Measurements from ENCODE around the gene CARS2.
"Not testable (repeated sequence)": the region's sequence is repeated elsewhere in the genome, so short reads cannot be mapped to it uniquely, and the experiment has no call there.

The CARS2 gene

DNA sequence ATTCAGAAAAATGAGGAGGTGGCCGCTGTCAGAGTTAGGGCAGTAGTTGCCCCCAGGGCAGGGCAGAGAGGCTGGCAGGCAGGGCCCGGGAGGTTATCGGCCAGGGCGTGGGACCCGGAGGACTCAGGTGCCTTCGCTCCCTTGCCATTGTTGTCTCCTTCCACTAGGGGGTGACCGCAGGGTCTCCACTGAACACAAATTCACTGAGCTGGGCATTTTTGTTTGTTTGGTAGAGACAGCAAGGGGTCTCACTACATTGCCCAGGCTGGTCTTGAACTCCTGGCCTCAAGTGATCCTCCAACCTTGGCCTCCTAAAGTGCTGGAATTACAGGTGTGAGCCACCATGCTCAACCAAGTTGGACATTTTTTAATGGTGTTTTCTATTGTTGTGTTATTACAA, 25.1 kb downstream of the CARS2 start:
- peak; percentile 70 for TF ChIP-seq CTCF (conservative IDR thresholded peaks at IDR 0.05; ENCODE audit: low read depth, low read length)
- peak; percentile 30 for DNase-seq (ENCODE audit: low read depth)
- no peak overlapping the region for H3K4me3 ChIP-seq (ENCODE audit: low read depth, low read length)

- no peak for TF ChIP-seq CTCF (conservative IDR thresholded peaks at IDR 0.05; ENCODE audit: low read depth, low read length)
- DNase-seq (ENCODE audit: low read depth), result peak; percentile 22
Observed at GRCh38 chr13:110677731-110678545, 28.0 kb downstream of the CARS2 start.

GRCh38 chr13:110676595-110677587, 29.0 kb downstream of the CARS2 start:
- DNase-seq (ENCODE audit: low read depth), result no peak
- TF ChIP-seq CTCF (conservative IDR thresholded peaks at IDR 0.05; ENCODE audit: low read depth, low read length), result no peak
- H3K4me3 ChIP-seq (ENCODE audit: low read depth, low read length), result no peak overlapping the region

More at GRCh38 chr13:110677731-110678545, 28.0 kb downstream of the CARS2 start:
- H3K4me3 ChIP-seq (ENCODE audit: low read depth, low read length), result no peak overlapping the region

DNA sequence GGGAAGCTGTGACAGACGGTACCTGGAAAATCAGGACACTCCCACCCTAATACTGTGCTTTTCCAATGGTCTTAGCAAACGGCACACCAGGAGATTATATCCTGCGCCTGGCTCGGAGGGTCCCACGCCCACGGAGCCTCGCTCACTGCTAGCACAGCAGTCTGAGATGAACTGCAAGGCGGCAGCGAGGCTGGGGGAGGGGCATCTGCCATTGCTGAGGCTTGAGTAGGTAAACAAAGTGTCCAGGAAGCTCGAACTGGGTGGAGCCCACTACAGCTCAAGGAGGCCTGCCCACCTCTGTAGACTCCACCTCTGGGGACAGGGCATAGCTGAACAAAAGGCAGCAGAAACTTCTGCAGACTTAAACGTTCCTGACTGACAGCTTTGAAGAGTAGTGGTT, 36.1 kb downstream of the CARS2 start:
- not testable (repeated sequence) for H3K4me3 ChIP-seq (ENCODE audit: low read depth, low read length); DNase-seq (ENCODE audit: low read depth)

GRCh38 chr13:110669036-110669435, 36.9 kb downstream of the CARS2 start:
- H3K4me3 ChIP-seq (ENCODE audit: low read depth, low read length), result no peak overlapping the region
- no peak for TF ChIP-seq CTCF (conservative IDR thresholded peaks at IDR 0.05; ENCODE audit: low read depth, low read length)
- no peak for DNase-seq (ENCODE audit: low read depth)

DNA sequence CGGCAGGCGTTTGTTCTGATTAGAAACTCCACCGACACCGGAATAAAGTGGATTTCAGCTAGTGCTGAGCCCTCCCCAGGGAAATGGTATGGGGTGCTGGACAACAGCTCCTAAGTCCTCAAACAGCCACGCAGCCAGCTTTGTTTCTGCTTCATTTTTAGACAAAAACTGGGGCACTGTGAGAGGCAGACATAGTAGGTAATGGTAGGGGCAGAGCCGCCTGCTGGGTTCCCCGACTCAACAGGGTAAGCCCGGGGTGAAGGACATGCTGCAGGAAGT, 39.7 kb downstream of the CARS2 start:
- no peak overlapping the region for H3K4me3 ChIP-seq (ENCODE audit: low read depth, low read length)
- DNase-seq (ENCODE audit: low read depth), result no peak
- no peak for TF ChIP-seq CTCF (conservative IDR thresholded peaks at IDR 0.05; ENCODE audit: low read depth, low read length)

- TF ChIP-seq CTCF (conservative IDR thresholded peaks at IDR 0.05; ENCODE audit: low read depth, low read length), result no peak
- H3K4me3 ChIP-seq (ENCODE audit: low read depth, low read length), result no peak overlapping the region
- no peak for DNase-seq (ENCODE audit: low read depth)
Observed at GRCh38 chr13:110665491-110666254, 40.2 kb downstream of the CARS2 start.

Measured in choroid plexus epithelial cell (primary cell).